ENCODE measurements around the gene UQCR11. TPM values are rescaled to one million over a fixed set of nuclear protein-coding genes. Genes with fewer than 3 reads are reported as not detected.
A peak's percentile ranks its signal among the peaks of the same experiment; 100 is the strongest.

UQCR11 gene
- total and polyA plus RNA-seq, 8 donors, result 40.5 to 89.4 (median 73.7) TPM

DNA sequence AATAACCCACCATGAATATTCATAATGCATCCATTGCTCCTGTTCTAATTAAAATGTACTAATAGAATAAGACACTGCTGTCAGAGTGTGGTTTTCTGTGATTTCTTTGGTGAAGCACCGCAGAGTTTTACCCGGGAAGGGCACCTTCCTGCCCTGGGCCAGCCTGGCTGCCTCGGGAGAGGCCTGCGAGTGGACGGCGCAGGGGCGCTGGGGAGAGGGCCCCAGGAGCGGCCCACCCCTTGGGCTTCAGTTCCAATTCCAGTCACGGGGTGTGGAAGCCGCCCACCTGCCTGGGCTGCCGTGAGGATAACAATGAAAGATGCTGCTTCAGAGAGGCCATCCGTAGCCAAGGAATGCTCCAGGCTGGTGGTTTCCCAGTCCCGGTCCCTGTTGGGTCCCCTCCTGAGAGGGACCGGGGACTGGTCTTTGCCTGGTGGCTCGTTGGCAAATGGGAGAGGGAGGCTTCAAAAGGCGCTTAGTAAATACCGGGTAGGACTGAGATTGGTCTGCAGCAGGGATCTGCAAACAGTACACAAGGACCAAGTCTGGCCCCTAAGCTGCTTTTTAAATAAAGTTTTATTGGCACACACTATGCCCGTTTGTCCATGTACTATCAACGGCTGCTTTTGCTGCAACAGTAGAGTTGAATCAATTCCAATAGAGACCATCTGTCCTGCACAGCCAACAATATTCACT lies 29.1 kb upstream of the UQCR11 start:
- H3K9me3 ChIP-seq, result no peaks in the 10 kb centered on the region
- no peaks in the 10 kb centered on the region for H3K27me3 ChIP-seq
- DNase-seq (no peak), FAIRE-seq (no peak), ATAC-seq (no peak)
- WGBS, 2 donors, result 94 to 96% methylated on average over 19 of the region's 19 CpGs
- TF ChIP-seq, protein P1, sequence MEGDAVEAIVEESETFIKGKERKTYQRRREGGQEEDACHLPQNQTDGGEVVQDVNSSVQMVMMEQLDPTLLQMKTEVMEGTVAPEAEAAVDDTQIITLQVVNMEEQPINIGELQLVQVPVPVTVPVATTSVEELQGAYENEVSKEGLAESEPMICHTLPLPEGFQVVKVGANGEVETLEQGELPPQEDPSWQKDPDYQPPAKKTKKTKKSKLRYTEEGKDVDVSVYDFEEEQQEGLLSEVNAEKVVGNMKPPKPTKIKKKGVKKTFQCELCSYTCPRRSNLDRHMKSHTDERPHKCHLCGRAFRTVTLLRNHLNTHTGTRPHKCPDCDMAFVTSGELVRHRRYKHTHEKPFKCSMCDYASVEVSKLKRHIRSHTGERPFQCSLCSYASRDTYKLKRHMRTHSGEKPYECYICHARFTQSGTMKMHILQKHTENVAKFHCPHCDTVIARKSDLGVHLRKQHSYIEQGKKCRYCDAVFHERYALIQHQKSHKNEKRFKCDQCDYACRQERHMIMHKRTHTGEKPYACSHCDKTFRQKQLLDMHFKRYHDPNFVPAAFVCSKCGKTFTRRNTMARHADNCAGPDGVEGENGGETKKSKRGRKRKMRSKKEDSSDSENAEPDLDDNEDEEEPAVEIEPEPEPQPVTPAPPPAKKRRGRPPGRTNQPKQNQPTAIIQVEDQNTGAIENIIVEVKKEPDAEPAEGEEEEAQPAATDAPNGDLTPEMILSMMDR (IDR thresholded peaks at IDR 0.05), result no peak
- peaks cover 0 to 8% (median 0%) of the 10 kb centered on the region in 3 donors for H3K36me3 ChIP-seq
- intact Hi-C loops (cut with DNase I), result no loop called here
- no peak overlapping the region for H3K4me3 ChIP-seq
- H3K27ac ChIP-seq, result no peak overlapping the region
- H3K4me1 ChIP-seq, result no peaks in the 10 kb centered on the region

DNA sequence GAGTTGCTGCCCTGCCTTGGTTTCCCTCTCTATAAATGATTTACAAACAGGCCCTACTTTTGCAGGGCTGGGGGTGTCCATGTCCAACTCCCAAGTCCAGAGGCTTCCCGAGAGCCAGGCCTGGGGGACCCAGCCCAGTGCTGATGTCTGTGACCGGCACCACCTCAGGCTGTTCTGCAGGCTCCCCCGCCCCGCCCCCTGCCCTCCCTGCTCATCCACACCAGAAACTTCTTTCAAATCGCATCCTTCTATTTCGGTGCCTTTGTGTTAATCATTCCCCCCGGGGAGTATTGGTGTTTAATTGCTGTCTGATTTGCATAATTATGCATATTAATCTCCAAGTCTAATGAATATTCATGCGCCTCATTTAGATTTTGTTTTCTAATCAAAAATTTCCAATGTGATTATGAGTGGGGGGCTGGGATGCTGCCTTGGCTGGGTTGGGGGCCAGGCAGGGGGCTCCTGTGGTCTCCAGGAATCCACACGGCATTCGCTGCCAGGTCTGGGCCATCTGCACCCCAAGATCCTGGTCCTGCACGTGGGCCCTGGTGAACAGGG lies 28.1 kb upstream of the UQCR11 start:
- no peaks in the 10 kb centered on the region for H3K9me3 ChIP-seq
- intact Hi-C loops (cut with DNase I), result no loop called here
- ATAC-seq (no peak), DNase-seq (no peak), FAIRE-seq (no peak)
- H3K4me1 ChIP-seq, result no peaks in the 10 kb centered on the region
- H3K27ac ChIP-seq, result no peak overlapping the region
- no peaks in the 10 kb centered on the region for H3K27me3 ChIP-seq
- TF ChIP-seq, protein P1 (IDR thresholded peaks at IDR 0.05), result no peak
- H3K4me3 ChIP-seq, result no peak overlapping the region
- 92 to 97% methylated on average over 11 of the region's 11 CpGs for WGBS, 2 donors
- H3K36me3 ChIP-seq, result no peaks in the 10 kb centered on the region

DNA sequence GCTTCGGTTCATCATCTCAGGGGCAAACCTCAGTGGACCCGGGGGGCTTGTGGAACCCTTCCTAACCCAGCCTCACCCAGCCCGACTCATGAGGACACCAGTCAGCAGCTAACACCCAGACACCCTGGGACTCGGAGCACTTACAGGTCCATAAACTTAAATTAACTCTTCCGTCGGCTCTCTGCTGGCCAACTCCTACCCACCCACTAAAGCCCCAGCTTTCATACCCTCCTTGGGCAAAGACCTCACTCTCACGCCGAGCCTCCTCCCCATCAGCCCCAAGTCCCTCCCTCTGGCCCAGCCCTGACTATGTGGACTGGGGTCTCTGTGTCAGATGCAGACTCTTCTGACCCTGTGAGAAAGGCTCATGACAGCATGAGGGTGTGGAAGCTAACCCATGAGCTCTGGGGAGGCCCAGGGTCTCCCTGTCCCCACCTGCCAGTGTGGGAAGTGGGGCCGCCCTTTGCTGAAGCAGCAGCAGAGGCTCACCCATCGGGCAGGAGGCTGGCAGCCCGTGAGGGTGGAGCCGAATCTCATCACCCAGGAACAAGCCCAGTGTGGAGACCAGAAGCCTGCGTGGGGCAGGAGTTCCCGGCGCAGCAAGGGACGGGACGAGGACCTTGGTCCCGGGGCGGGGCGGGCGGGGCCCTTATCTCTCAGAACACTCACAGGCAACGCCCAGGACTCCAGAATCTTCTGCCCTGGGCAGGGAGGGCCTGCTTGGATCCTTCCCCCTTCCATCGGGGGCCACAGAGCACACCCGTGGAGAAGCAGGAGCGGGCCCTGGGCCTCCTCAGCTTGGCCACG lies 27.4 kb upstream of the UQCR11 start:
- Histone ChIP-seq H3K36me3 (no peaks in the 10 kb centered on the region), H3K4me1 (no peaks in the 10 kb centered on the region), H3K27ac (no peak overlapping the region), H3K4me3 (no peak overlapping the region), H3K27me3 (no peaks in the 10 kb centered on the region), H3K9me3 (no peaks in the 10 kb centered on the region)
- DNase-seq (peak in 2 of 6 donors; percentile 6 to 53), FAIRE-seq (no peak), ATAC-seq (no peak)
- TF ChIP-seq, protein P1 (IDR thresholded peaks at IDR 0.05), result no peak
- 93 to 95% methylated on average over 24 to 26 of the region's 26 CpGs for WGBS, 2 donors
- intact Hi-C loops (cut with DNase I), result no loop called here

DNA sequence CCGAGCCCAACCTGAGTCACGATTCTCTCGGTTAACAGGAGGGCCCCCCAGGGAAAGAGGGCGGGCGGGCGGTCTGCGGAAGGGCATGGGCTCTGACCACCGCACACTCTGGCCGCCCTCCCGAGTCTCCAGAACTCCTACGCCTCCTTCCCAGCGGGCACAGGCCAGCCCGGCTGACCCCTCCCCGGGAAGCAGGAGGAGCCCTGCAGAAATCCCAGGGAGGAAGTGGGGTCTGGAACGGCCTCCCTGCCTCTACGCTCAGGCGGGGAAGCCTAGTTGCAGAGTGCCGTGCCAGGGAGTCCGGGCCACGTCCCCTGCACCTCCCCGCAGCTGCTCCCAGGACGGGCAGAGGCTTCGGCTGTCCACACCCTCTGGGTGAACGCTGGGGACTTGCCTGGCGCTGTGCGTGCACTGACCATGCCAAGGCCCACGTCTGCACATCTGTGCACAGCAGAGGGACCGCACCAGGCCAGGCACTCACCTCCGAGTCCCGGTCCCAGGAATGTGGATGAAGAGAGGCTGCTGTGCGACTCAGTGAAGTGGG lies 26.4 kb upstream of the UQCR11 start:
- ATAC-seq (no peak), DNase-seq (peak in 2 of 6 donors; percentile 17 to 62), FAIRE-seq (no peak)
- Histone ChIP-seq H3K4me1 (no peaks in the 10 kb centered on the region), H3K4me3 (no peak overlapping the region), H3K27me3 (no peaks in the 10 kb centered on the region), H3K36me3 (no peaks in the 10 kb centered on the region), H3K27ac (no peak overlapping the region), H3K9me3 (no peaks in the 10 kb centered on the region)
- intact Hi-C loops (cut with DNase I), result no loop called here
- WGBS, 2 donors, result 94 to 95% methylated on average over 30 to 31 of the region's 31 CpGs
- TF ChIP-seq, protein P1 (IDR thresholded peaks at IDR 0.05), result no peak
